ENCODE measurements around the gene KRTAP10-1.

Gene KRTAP10-1

GRCh38 chr21:44518686-44519085, 21.3 kb downstream of the KRTAP10-1 start:
- no peak for DNase-seq (ENCODE audit: low read depth)
- no peak overlapping the region for H3K4me3 ChIP-seq (ENCODE audit: control insufficient read depth, low read depth, low read length)
- TF ChIP-seq CTCF (IDR thresholded peaks at IDR 0.05; ENCODE audit: control insufficient read depth, insufficient read depth, low read depth, low read length, missing control alignments), result no peak

- no peak overlapping the region; the same call in 1 of the 2 replicates for H3K4me3 ChIP-seq (ENCODE audit: control insufficient read depth, low read depth, low read length)
- TF ChIP-seq CTCF (IDR thresholded peaks at IDR 0.05; ENCODE audit: control insufficient read depth, insufficient read depth, low read depth, low read length, missing control alignments), result no peak
- no peak for DNase-seq (ENCODE audit: low read depth)
Observed at GRCh38 chr21:44517175-44517899, 22.7 kb downstream of the KRTAP10-1 start.

GRCh38 chr21:44516828-44517174, 23.2 kb downstream of the KRTAP10-1 start:
- H3K4me3 ChIP-seq (ENCODE audit: control insufficient read depth, low read depth, low read length), result no peak overlapping the region
- no peak for TF ChIP-seq CTCF (IDR thresholded peaks at IDR 0.05; ENCODE audit: control insufficient read depth, insufficient read depth, low read depth, low read length, missing control alignments)
- no peak for DNase-seq (ENCODE audit: low read depth)

- no peak for TF ChIP-seq CTCF (IDR thresholded peaks at IDR 0.05; ENCODE audit: control insufficient read depth, insufficient read depth, low read depth, low read length, missing control alignments)
- no peak overlapping the region for H3K4me3 ChIP-seq (ENCODE audit: control insufficient read depth, low read depth, low read length)
Observed at GRCh38 chr21:44516342-44516741, 23.7 kb downstream of the KRTAP10-1 start.

GRCh38 chr21:44515359-44516165, 24.4 kb downstream of the KRTAP10-1 start:
- H3K4me3 ChIP-seq (ENCODE audit: control insufficient read depth, low read depth, low read length), result no peak overlapping the region
- TF ChIP-seq CTCF (IDR thresholded peaks at IDR 0.05; ENCODE audit: control insufficient read depth, insufficient read depth, low read depth, low read length, missing control alignments), result no peak
- no peak for DNase-seq (ENCODE audit: low read depth)

More at GRCh38 chr21:44516342-44516741, 23.7 kb downstream of the KRTAP10-1 start:
- no peak for DNase-seq (ENCODE audit: low read depth)

GRCh38 chr21:44514746-44515358, 25.1 kb downstream of the KRTAP10-1 start:
- no peak for TF ChIP-seq CTCF (IDR thresholded peaks at IDR 0.05; ENCODE audit: control insufficient read depth, insufficient read depth, low read depth, low read length, missing control alignments)
- no peak for DNase-seq (ENCODE audit: low read depth)
- H3K4me3 ChIP-seq (ENCODE audit: control insufficient read depth, low read depth, low read length), result no peak overlapping the region

Measured in AG09309 (cell line).